ENCODE results near the gene ZCCHC4. TPM values are rescaled to one million over a fixed set of nuclear protein-coding genes. Genes with fewer than 3 reads are reported as not detected.

ZCCHC4 gene
- total and polyA plus RNA-seq, 2 of the 8 experiments (the other 6 are each of a cell fraction or from before 2014, with no cell fraction given), result 9.8 to 12.5 TPM

DNA sequence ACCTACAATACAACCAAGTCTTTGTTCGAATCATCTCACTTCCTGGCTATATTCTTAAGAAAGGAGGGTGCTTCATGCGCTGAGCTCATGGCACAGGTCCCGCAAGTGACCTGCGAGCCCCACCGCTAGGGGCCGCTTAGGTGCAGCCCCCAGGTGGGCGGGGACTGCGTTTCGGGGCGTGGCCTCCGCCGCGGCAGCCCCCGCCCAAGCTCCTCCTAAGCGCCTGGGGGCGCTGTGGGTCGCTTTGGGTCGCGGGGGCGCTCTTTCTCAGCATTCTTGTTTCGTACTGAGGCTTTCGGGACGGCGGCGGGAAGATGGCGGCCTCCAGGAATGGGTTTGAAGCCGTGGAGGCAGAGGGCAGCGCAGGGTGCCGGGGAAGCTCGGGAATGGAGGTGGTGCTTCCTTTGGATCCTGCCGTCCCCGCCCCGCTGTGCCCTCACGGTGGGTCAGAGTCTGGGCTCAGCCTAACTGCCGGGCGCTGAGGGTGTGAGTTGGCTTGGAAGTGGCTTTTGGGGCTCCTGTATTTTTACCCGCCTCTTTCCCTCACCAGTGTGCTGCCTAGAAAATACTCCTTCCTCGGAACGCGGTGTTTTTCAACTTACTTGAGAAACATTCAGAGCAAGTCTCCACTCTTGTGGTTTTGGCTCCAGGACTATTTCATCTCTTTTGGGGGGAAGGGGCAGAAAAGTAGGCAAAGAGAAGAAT, at the start of gene ZCCHC4 (continued):
- TF ChIP-seq SIX5 (IDR thresholded peaks at IDR 0.05; ENCODE audit: low read depth, low read length) (peak; percentile 13; the same call in 1 of the 2 replicates), CTBP2 (IDR thresholded peaks at IDR 0.05; ENCODE audit: borderline replicate concordance, insufficient read depth, insufficient read length, low read length) (peak; percentile 81), POLR2A (IDR thresholded peaks at IDR 0.05; ENCODE audit: control extremely low read depth in 1 of 2, low read depth in 2 of 2, low read length in 2 of 2) (peak; percentile 94 to 96), TAF7 (optimal IDR thresholded peaks at IDR 0.05; ENCODE audit: borderline replicate concordance, low read depth, low read length) (peak; percentile 92), JUN (IDR thresholded peaks at IDR 0.05; ENCODE audit: low read depth, low read length) (no peak), ZNF274 (IDR thresholded peaks at IDR 0.05; ENCODE audit: borderline replicate concordance, extremely low read depth, low read length) (no peak), CBX5 (IDR thresholded peaks at IDR 0.05; ENCODE audit: low read depth, low read length) (no peak), EZH2 (IDR thresholded peaks at IDR 0.05; ENCODE audit: low read depth, low read length, severe bottlenecking) (no peak), SRF (IDR thresholded peaks at IDR 0.05; ENCODE audit: low read depth, low read length) (0 out of 2 replicates have a peak, but pooled peaks have one; percentile 12), NANOG (IDR thresholded peaks at IDR 0.05; ENCODE audit: insufficient read depth, low read depth, low read length, poor library complexity, severe bottlenecking) (peak; percentile 55), BRCA1 (IDR thresholded peaks at IDR 0.05; ENCODE audit: low read depth, low read length) (0 out of 2 replicates have a peak, but pooled peaks have one; percentile 29), HDAC6 (IDR thresholded peaks at IDR 0.05; ENCODE audit: low read depth, low read length) (no peak), TAF1 (IDR thresholded peaks at IDR 0.05; ENCODE audit: low read depth, low read length) (peak; percentile 98), TEAD4 (IDR thresholded peaks at IDR 0.05; ENCODE audit: low read depth, low read length) (peak; percentile 85), YY1 (IDR thresholded peaks at IDR 0.05; ENCODE audit: low read depth, low read length) (peak; percentile 98), SAP30 (IDR thresholded peaks at IDR 0.05; ENCODE audit: insufficient read depth, insufficient replicate concordance, low read length) (peak; percentile 74), RFX5 (IDR thresholded peaks at IDR 0.05; ENCODE audit: borderline replicate concordance, low read depth, low read length) (no peak), CHD2 (IDR thresholded peaks at IDR 0.05; ENCODE audit: low read length) (peak; percentile 55; the same call in 1 of the 2 replicates), GTF2F1 (IDR thresholded peaks at IDR 0.05; ENCODE audit: borderline replicate concordance, low read depth, low read length) (peak; percentile 86), KDM4A (IDR thresholded peaks at IDR 0.05; ENCODE audit: low read depth, low read length, severe bottlenecking) (peak; percentile 82)
- TF ChIP-seq, protein P1, sequence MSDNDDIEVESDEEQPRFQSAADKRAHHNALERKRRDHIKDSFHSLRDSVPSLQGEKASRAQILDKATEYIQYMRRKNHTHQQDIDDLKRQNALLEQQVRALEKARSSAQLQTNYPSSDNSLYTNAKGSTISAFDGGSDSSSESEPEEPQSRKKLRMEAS (IDR thresholded peaks at IDR 0.05), result peak; percentile 69
